Measurements from ENCODE around the gene AHCYL2.

AHCYL2 gene

GRCh38 chr7:129383542-129384132, 158.8 kb downstream of the AHCYL2 start:
- no peak for DNase-seq (ENCODE audit: low read depth)
- H3K4me3 ChIP-seq (ENCODE audit: low read depth, low read length): no peak overlapping the region
- no peak for TF ChIP-seq CTCF (IDR thresholded peaks at IDR 0.05; ENCODE audit: insufficient read depth, low read depth, low read length, missing control alignments)

GRCh38 chr7:129385116-129385515, 160.3 kb downstream of the AHCYL2 start:
- TF ChIP-seq CTCF (IDR thresholded peaks at IDR 0.05; ENCODE audit: insufficient read depth, low read depth, low read length, missing control alignments): no peak
- no peak for DNase-seq (ENCODE audit: low read depth)
- H3K4me3 ChIP-seq (ENCODE audit: low read depth, low read length): no peak overlapping the region

- no peak for TF ChIP-seq CTCF (IDR thresholded peaks at IDR 0.05; ENCODE audit: insufficient read depth, low read depth, low read length, missing control alignments)
- DNase-seq (ENCODE audit: low read depth): no peak
- no peak overlapping the region for H3K4me3 ChIP-seq (ENCODE audit: low read depth, low read length)
Observed at GRCh38 chr7:129385598-129385997, 160.8 kb downstream of the AHCYL2 start.

DNA sequence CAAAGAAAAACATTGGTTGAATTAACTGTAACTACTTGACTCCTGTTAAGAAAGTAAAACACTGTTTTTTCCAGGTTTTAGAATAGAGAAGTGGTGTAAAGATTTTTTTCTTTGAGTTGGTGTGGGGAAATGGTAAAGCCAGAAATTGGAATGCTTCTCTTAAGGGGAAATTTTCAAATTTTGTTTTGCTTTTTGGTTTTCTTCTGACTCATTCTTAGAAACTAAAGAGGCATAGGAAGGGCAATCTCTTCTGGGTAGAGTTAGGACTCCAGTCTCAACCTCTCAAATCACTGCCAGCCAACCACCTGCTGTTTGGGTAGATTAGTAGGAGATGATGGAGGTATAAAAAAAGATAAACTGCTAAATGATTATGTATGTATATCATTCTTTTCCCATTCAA, 161.7 kb downstream of the AHCYL2 start:
- H3K4me3 ChIP-seq (ENCODE audit: low read depth, low read length): no peak overlapping the region
- DNase-seq (ENCODE audit: low read depth): no peak
- no peak for TF ChIP-seq CTCF (IDR thresholded peaks at IDR 0.05; ENCODE audit: insufficient read depth, low read depth, low read length, missing control alignments)

- no peak for TF ChIP-seq CTCF (IDR thresholded peaks at IDR 0.05; ENCODE audit: insufficient read depth, low read depth, low read length, missing control alignments)
- no peak for DNase-seq (ENCODE audit: low read depth)
- no peak overlapping the region for H3K4me3 ChIP-seq (ENCODE audit: low read depth, low read length)
Observed at GRCh38 chr7:129387537-129387936, 162.7 kb downstream of the AHCYL2 start.

GRCh38 chr7:129388333-129389098, 163.7 kb downstream of the AHCYL2 start:
- no peak for TF ChIP-seq CTCF (IDR thresholded peaks at IDR 0.05; ENCODE audit: insufficient read depth, low read depth, low read length, missing control alignments)
- no peak for DNase-seq (ENCODE audit: low read depth)
- H3K4me3 ChIP-seq (ENCODE audit: low read depth, low read length): no peak overlapping the region

Measured in GM12865 (cell line).